Islet precursor cell (in vitro differentiated cells): Measurements from ENCODE around the gene TAL2.
A peak's percentile ranks its signal among the peaks of the same experiment; 100 is the strongest.
"Not testable (repeated sequence)": the region's sequence is repeated elsewhere in the genome, so short reads cannot be mapped to it uniquely, and the experiment has no call there.

Experiments
- DNase-seq: peaks from one replicate; pipeline ENCODE4 v3.0.0-alpha.2; 2018

TAL2 gene

DNA sequence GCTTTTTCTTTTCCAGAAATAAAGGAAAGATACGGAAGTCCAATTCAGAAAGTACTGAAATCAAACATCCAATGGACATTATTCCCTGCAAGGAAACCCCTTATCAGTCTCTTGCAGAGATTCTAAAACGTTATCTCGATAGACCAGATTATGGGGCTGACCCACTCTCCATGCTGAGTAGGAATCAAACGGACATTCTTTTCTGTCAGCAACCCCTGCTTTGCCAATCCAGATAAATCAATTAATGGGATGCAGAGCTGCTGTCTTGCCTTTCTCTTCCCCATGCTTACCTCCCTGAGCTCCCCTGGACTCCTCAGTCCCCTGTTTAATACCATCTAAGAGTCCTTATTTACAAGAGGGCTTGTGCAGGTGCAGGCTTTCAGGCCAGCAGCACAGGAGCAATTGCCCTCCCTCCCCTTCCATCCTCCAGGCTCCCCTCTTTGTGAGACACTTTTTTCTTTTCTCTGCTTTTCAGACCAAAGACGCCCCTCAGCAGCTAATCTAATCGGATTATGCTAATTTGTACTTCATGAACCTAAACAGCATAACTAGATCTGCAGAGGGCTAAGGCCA lies 14.2 kb downstream of the TAL2 start:
- DNase-seq = no peak

DNA sequence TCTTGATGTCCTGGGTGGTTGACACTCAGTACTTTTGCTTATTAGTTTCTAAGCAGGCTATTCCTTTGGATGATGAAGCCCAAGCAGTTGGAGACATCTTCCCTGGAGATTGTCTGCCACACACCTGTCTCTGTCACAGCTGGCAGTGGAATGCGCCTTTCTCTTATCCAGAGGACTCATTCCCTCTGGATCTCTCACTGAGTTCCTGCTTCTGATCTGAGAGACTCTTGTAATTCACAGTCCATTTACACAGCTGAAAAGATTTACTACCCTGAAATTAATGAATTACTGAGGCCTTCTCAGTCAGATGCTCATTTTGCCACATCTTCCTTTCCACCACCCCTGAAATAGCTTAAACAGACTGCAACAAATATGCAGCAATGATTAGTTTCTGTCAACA lies 15.9 kb downstream of the TAL2 start:
- no peak for DNase-seq

- DNase-seq = no peak
Measured at GRCh38 chr9:105678781-105679180, 16.5 kb downstream of the TAL2 start.

DNA sequence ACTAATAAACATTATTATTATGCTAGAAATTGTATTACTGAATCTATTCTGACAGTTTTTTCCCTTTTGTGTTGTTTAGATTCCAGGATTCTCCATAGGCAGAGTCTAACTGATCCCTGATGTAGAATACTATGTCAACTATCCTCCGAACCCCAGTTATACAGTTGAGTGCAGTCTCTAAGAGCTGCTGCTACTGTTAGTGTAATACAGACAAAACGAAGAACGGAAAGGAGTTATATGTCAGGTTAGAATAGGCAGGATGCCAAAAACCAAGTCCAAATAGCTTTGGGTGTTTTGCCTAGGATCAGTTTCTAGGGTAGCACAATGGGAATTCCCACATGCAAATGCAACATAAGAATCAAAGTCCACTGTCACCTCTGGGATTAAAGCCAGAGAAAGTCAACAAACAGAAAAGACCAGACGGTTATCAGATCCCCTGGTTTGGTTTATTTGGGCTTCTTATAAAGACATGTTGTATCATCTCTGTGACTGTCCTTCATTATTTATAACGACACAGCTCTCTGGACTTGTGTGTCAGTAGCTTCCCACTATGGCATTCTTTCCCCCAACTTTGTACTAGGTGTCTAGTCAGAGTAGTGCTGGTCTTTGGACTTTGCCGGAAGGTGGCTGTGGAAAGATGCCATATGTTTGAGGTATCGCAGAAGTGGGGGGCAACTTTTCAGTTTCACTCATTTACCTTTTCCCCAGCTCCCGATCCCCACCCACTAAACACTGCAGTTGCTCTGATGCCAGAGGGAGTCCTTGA lies 17.2 kb downstream of the TAL2 start:
- no peak for DNase-seq

GRCh38 chr9:105681313-105681712 lies 19.1 kb downstream of the TAL2 start:
- DNase-seq = no peak

- DNase-seq = peak; percentile 59
Measured at GRCh38 chr9:105681724-105682123, 19.5 kb downstream of the TAL2 start.

DNA sequence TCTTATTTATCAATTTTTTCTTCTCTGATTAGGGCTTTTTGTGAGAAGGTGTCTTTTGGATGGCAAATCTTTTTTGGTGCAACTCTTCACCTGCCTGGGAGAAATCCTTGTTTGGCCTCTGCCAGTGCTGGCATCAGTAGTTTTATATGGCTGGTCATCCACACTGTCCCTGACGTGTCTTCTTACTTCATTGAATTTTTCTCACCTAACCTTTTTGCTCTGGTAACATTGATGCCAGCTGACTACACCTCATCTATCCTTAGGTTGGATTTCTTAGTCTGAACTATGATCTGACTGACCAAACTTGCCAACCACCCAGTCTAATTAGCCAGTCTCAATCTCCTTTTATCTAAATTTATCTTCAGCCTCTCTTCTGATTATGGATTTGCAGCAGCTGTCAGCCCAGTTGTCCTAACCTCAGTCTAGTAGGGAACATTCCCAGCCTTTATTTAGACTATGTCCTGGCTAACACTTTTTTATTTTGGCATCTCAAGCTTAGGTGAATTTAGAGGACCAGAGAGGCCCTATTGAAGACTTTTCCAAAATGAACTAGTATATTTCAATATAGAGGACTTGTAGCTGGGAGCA lies 21.5 kb downstream of the TAL2 start:
- no peak for DNase-seq

DNA sequence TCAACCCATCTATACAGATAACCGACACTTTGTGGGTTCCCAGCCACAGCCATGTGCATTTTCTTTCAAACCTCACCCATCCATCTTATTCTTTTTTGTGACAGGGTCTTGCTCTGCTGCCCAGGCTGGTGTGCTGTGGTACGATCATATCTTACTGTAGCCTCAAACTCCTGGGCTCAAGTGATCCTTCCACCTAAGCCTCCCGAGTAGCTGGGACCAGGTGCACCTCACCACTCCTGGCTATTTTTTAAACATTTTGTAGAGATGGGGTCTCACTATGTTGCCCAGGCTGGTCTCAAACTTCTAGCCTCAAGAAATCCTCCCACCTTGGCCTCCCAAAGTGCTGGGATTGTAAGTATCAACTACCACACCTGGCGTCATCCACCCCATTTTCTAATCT lies 24.7 kb downstream of the TAL2 start:
- no peak for DNase-seq

DNA sequence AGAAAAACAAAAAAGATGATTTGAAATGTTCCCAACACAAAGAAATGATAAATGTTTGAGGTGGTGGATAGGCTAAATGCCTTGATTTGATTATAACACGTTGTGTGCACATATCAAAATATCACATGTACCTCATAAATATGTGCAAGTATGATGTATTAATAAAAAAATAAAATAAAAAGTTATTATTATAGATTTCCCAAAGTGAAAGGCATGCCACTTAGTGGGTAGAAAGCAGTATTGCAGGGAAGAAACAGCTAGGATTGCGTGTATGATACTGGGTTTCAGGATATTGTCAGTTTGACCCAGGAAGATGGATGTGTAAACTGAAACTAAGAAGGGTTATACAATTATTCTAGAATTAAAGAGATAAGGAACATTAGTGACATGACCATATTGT lies 28.5 kb downstream of the TAL2 start:
- DNase-seq = no peak

- DNase-seq = no peak
Measured at GRCh38 chr9:105693435-105694189, 31.4 kb downstream of the TAL2 start.

- DNase-seq = peak; percentile 91
Measured at GRCh38 chr9:105694190-105694847, 32.1 kb downstream of the TAL2 start, which contains the start of gene TMEM38B. TSS of gene TMEM38B (plus strand) at chr9:105694541. CDS start at chr9:105694661, 120 bp downstream.

DNA sequence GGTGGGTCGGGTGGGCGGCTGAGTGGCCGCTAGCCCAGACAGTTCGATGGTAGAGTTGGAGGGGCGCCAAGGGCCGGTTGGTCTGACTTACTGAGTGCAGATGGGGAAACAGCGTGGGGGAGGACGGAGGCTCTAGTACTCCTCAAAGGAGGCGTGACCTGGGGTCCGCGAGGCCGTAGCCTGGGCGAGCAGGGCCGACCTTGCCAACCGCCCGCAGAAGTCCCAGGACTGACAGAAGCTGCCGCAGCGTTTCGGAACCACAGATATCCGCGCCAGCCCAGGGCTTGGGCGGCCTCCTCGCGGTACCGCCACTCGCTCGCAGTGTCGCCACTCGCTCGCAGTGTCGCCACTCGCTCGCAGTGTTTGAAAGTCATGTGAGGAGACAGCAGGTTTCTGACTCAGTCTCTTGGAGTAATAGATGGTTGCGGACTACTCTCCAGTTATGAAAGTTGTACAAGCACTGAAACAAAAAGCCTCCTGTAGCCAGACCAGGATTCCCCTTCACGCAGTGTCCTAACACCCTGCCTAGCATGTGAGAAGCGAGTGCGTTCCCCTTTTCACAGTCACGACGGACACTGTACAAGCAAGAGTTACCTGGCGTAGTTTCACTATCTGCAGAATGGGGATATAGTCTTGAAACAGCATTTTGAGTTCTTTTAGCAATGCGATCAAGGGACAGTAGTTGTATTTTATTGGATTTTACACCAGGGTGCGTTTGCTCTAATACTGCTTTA lies 32.8 kb downstream of the TAL2 start:
- peak; percentile 81 for DNase-seq

- DNase-seq = no peak
Measured at GRCh38 chr9:105696219-105696793, 34.0 kb downstream of the TAL2 start.

DNA sequence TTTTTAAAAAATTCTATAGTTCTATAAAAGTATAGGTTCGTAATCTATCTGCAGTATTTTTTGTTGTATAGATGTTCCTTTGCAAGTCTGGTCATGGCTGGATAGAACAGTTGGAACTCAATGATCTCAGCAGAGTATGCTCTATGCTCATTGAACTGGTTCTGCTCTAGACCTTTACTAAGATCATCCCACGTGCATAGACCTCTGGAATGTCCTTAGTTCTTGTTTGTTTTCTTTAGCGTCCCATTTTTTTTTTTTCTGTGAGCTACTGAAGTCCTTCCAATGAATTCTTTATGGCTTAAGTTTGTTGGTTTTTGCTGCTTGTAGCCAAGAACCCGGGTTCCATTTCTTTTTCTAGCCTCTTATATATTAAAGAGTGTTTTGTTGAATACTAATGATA lies 35.6 kb downstream of the TAL2 start:
- DNase-seq = no peak

DNA sequence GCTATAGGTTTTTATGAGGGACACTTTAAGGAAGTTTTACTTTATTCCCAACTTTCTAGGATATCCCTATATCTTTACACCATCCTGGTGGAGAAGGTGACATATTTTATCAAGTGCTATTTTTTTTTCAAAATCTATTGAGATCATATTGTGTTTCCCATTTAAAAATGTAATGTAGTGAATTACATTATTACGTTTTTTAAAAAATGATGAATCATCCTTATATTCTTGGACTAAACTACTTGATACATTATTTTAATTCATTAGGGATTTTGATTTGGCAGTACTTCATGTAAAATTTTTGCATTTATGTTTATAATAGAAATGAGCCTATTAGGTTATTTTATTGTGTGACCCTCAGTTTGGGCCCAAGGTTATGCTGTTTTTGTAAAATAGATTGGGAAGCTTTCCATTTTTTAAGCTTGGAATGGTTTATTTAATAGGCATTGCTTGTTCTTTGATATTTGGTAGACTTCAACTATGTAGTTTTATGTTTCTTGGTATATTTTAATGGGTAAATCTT lies 36.2 kb downstream of the TAL2 start:
- DNase-seq = no peak

DNA sequence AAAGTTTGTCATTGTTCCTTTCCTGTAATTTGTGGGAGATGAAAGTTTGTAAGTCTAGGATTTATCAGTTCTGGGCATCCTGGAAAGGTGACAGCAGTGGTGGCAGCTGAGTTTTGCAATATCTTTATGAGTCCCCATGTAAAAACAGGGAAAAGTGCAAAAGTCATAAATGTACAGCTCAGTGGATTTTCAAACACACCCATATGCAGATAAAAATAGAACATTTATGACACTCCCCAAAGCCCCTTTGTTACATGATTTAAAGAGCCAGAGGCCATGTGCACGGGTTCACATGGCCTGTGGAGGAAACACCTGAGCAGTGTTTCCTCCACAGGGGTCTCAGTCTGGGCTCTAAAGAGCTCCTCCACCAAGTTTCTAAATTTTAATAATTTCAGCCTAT lies 38.4 kb downstream of the TAL2 start:
- DNase-seq = no peak

- no peak for DNase-seq
Measured at GRCh38 chr9:105701145-105701544, 38.9 kb downstream of the TAL2 start.

DNA sequence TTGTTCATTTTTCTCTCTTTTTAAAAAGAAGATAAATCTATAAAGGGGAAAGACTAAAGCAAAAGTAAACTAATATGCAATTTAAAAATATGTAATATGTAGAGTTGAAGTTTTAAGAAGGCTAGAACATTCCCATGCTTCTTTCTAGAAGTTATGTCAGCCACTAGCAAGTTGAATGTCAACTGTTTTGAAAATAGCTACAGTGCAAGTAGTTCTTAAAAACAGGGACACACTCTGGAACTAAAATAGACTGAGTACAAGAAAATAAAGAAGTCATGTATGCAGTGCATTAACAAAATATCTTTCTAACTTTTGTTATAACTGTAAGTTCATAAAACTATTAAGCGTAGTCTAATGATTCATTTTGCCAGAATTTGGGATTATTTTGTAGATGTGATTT lies 40.0 kb downstream of the TAL2 start:
- no peak for DNase-seq

GRCh38 chr9:105703638-105704037 lies 41.4 kb downstream of the TAL2 start:
- not testable (repeated sequence) for DNase-seq

GRCh38 chr9:105706156-105706555 lies 43.9 kb downstream of the TAL2 start:
- no peak for DNase-seq

DNA sequence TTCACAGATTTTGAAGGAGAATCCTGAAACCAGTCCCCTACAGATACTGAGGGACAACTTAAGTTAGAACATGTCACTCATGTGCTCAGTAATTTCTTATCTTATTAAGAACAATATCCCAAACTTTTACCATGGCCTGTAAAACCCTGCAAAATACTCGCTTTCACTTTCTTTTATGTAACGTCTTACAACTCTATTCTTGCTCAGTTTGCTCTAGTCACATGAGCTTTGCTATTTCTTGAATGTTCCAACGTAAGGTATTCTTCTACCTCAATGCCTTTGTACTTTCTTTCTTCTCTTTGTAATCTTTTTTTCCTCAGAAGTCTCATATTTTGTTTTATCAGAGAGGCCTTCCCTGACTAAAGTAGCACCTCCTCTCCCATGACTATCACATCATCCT lies 46.1 kb downstream of the TAL2 start:
- DNase-seq = no peak

GRCh38 chr9:105710638-105711037 lies 48.4 kb downstream of the TAL2 start:
- DNase-seq = no peak
